OCI-M1 (cell line): ENCODE results near the gene CD109.
A peak's percentile ranks its signal among the peaks of the same experiment; 100 is the strongest.
"Not testable (repeated sequence)": the region's sequence is repeated elsewhere in the genome, so short reads cannot be mapped to it uniquely, and the experiment has no call there.

ENCODE experiments used
- DNase-seq: peaks from one replicate; lab custom pipeline; 2025; lab: John Stamatoyannopoulos, UW

The CD109 gene

DNA sequence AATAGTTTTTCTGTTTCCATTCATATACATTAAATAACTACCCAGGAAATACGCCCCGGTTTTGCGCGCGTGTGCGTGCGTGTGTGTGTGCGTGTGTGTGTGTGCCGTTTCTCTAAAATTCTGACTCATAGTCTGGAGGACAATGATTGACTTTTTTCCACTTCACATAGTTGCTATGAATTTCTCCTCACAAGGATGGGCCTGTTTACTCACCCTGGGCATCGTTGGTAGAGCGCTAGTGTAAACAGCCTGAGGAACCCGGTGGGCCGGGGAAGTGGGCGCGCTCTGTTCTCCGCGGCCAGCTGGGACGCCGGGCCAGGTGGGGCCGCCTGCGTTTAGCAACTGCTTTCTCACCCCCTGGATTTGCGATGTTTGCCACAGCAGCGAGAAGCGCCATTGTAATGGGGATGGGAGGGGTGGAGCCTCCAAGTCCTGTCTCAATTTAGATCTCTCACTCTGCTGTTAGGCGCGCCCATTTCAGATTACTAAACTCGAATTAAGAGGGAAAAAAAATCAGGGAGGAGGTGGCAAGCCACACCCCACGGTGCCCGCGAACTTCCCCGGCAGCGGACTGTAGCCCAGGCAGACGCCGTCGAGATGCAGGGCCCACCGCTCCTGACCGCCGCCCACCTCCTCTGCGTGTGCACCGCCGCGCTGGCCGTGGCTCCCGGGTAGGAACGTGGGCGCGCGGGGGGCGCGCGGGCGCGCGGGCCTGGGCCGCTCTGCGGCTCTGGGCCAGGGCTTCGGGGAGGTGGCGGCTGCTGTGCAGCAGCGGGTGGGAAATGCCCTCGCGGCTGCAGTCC is at the start of gene CD109:
Gene CD109 (plus strand): TSS at position 585 of the 803 bp plus-strand sequence. CDS start 13 bp downstream, at position 598.
- DNase-seq: peak; percentile 18

DNA sequence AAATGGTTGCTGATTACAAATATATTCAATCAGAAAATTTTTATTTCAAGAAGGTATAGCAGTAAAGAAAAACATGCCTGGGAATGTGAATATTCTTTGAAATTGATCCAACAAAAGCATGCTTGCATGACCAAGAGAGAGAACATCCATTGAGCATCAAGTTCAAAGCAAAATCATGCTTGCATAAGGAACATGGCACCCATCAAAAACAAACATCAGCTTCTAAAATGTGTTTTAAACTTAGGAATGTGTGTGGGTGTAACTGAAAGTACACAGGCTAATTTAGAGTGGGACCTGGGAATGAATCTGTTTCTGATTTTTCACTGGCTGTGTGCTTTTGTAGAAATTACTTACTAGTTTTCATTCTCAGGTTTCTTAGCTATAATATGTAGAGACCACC is 47.8 kb upstream of the CD109 start:
- no peak for DNase-seq

DNA sequence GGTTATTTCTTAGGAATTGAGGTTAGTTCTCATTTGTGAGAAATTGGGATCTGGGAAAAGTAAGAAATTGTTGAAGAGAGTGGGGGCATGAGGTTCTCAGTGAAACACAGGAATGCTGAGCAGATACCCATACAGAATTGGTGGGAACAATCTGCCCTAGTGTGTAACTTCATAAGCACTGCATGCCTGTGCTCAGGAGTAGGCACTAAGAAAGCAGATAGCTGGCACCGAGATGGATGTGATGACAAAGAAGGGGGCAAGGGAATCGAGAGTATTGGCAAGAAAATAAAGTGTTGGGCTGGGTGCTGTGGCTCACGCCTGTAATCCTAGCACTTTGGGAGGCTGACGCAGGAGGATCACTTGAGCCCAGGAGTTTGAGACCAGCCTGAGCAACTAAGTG is 46.2 kb upstream of the CD109 start:
- DNase-seq: no peak

DNA sequence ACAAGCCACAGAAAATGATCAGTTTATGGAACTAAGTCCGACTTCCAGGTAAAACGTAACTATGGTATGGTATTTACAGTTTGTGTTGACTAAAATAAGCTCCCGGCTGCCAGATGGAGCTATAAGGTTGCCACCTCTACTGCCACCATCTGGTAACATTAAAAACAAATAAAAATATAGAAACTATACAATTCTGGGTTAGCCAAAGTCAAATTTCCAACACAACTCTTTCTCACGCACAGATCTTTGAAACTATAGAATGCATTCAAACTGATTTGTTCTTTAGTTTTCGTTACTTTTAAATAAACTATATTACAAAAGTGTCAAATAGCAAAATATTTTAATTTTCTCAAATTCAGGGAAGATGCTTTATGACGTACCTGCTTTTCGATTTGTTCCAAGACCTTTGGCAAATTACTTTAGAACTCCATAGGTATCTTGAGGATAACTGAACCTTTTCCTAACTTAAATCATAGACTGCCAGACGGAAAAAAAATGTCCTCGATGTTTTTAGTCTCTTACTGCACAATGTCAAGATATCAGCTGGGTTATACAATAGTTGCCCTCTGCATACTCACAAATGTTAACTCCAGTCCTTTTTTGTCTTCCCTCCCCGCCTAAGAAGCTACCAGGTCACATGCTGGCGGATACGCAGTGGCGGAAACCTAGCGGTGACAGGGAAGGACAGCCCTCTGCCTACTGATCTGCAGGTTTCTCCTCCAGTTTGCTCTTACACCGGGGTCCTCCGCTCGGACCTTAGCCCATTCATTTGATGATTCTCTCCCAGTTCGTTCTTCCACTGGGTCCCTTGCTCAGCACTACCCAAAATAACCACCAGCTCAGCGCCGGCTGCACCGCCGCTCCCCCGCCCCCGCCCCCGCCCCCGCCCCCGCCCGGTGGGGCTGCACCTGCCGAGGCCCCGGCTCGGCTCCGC is 43.1 kb upstream of the CD109 start:
- peak; percentile 91 for DNase-seq

DNA sequence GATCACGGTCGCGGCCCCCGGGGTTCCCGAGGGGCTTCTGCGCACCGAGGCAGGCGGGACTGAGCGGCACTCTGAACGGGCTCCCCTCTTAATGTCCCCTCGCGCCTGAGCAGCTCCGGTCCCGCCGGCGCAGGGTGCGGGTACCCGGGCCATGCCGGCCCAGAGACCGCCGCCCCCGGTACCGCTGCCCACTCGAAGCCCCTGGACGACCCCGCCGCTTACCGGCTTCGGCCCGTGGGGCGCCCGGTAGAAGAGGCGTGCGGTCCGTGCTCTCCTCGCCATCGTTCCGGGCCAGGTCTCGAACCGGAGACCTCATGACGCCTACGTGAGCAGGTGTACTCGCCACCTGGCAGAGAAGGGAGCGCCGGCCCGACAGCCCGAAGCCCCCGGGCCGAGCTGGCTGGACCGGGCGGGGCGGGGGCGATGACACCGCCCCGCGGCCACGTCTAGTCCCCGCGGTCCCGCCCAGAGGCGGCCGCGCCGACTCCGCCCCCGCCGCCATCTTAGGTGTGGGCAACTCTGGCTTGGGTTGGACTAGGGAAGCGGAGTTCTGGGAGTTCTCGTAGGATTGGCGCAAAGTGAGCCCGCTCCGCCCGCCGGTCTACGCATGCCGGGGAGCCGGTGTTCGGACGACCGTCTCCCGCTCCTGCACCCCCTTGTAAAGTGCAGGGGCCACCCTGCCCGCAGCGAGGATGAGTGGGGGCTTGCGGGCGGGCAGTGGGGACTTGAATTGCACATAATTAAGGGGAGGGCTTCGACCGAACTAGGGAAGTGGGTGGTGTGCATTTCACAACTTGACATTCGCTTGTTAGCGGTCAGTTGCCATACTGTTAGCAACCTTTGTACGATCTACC is 42.2 kb upstream of the CD109 start, which contains the start of gene SLC17A5:
Gene SLC17A5 (minus strand): TSS at position 422 of the 854 bp plus-strand sequence. CDS start 106 bp downstream, at position 316.
- peak; percentile 97 for DNase-seq

DNA sequence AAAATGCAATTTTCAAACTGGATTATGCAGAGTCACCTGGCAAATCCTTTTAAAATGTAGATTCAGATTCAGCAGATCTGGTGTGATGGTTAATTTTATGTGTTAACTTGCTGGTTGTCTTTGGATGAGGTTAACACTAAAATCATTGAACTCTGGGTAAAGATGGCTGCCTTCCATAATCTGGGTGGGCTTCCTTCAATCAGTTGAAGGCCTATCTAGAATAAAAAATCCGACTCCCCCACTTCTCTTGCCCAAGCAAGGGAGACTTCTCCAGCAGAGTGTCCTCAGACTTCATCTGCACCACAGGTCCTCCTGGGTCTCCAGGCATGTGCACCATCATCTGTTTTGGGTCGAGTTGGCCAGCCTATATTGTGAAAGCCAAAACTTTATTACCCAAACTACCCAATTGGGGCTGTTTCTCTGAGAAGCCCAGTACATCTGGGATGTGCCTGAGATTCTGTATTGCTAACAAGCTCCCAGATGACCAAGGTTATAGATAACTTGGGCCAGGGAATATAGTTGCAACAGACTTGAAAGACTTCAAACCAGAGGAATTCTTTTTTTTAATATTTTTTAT is 40.6 kb upstream of the CD109 start:
- peak; percentile 57 for DNase-seq

DNA sequence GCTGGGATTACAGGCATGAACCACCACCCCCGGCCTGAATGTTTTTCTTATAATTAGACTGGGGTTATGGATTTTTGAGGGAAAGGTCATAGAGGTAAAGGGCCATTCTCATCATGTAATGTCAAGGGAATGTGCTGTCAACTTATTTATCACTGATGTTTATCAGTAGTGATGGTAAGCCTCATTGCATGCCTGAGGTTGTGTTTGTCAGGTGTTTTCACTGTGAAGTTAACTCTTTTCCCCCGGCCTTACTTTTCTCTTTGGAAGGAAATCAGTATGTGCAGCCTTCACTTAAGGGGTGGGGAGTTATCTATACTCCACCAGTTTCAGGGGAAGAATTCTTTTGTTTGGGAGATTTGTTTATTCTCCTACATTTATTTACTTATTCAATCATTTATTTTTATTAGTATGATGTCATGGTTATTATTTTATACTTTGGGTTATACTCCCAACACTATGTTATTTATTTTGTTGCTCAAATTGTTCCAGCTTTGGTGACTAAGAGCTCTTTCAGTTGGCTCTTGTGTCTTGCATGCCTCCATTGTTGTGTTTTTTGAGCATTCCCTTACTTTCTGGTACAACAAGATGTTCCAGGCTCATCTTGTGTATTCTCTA is 39.4 kb upstream of the CD109 start:
- DNase-seq: no peak

DNA sequence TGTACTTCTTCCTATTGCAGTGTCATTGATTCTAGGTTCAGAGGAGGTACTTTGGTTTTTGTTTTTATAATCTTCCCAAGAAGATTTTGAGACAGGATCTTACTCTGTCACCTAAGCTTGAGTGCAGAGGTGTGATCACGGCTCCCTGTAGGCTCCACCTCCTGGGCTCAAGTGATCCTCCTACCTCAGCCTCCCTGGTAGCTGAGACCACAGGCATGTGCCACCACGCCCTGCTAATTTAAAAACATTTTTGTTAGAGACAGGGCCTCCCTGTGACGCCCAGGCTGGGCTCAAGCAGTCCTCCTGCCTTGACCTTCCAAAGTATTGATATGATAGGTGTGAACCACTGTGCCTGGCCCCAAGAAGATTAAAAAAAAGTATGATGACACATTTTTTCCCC is 38.8 kb upstream of the CD109 start:
- DNase-seq: no peak

DNA sequence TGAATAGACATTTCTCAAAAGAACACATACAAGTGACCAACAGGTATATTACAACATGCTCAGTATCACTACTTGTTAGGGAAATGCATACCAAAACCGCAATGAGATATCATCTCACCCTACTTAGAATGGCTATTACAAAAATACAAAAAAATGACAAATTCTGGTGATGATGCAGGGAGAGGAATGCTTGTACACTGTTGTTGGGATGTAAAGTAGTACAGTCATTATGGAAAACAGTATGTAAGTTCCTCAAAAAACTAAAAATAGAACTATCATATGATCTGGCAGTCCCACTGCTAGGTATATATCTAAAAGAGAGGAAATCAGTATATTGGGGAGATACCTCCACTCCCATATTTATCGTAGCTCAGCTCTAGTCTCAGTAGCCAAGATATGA is 31.3 kb upstream of the CD109 start:
- DNase-seq: peak; percentile 55

DNA sequence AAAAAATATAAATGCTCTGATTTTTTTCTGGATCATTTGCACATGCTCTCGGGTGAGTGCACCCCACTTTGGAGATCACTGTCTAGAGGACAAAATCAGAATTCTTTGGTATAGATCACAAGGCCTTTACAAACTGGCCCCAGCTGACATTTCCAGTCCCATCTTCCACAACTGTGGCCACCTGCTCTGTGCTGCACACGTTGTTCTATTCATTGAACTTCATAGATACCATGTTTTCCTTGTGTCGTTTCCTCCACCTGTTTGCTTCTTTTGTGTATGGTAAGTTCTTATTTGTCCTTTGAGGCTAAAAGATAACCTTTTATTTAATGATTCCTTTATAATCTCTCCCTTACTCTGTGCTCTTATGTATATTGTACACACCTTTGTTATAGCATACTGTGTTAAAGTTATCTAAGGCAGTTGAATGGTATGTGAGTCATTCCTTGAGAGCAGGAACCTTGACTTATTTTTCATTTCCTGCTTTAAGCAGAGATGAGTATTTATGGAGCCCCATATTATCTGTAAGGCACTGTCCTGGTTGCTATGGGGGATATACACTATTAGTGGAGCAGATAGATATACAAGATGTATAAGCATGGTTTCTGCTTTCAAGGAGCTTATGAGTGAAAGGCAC is 30.2 kb upstream of the CD109 start:
- DNase-seq: no peak

DNA sequence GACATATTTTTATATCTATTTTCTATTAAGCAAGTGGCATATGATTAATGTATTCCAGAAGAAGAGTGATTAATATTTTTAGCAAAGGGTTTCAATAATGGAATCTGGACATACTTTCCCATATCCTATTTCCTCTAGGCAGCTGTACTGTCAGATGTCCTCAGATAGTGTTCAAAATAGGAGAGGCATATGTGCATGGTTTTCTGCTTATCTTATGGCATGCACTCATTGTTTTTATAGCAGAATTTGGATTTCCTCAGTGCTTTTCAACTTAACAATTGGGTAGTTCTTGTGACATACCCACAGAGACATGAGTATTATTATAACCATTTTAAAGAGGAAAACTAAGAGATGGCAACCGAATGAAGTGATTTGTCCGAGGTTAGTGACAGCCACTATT is 29.6 kb upstream of the CD109 start:
- DNase-seq: peak; percentile 39

DNA sequence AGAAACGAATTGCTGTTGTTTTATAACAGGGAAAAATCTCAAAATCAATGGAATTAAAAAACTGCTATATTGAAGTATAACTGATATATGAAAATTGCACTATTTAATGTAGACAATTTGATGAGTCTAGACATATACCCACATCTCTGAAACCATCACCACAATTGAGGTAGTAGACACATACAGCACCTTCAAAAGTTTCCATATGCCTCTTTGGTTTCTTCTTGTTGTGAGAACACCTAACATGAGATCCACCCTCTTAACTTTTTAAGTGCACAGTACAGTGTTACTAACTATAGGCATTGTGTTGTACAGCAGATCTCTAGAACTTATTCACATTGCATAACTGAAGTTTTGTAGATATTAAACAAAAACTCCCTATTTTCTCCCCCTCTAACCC is 28.2 kb upstream of the CD109 start:
- no peak for DNase-seq

DNA sequence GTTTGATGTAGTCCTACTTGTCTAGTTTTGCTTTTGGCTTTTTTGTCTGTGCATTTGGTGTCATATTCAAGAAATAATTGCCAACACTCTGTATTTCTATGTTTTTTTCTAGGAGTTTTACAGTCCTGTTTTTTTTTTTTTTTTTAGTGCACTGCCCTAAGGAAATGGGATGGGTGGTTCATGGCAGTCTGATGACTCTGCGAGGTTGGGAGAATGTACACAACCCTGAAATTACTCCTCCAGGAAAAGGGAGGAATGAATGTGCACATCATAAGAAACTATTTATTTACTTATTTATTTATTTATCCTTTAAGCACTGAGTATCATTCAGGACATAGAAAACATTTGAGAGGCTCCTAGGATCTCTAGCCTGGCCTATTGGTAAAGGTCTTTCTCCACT is 27.0 kb upstream of the CD109 start:
- DNase-seq: no peak

DNA sequence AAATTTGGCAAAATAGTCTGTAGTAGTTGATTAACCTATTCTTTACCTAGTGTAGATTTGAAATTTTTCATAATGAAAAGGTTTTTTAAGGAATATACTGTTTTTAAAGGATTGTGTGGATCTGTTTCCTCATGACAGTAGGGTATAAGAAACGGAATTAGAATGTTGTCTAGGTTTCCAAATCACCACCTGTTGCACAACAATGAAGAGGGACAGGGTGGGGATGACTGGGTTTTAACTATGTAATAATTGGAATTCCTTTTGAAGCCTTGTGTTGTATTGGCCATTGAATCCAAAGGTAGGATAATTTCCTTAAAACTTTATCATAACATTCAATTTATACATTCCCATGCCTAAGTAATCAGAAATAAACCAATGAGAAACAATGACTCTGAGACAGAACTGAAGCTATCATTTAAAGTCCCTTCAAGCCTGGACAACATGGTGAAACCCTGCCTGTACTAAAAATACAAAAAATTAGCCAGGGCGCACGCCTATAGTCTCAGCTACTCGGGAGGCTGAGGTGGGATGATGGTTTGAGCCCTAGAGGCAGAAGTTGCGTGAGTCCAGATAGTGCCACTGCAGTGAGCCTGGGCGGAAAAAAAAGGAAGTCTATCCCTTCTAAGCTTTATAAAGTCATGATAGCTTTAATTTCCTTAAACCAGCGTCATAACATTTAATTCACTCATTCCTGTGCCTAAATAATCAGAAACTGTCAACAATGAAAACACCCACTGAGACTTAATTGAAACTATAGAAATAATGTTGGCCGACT is 23.9 kb upstream of the CD109 start:
- DNase-seq: peak; percentile 70

DNA sequence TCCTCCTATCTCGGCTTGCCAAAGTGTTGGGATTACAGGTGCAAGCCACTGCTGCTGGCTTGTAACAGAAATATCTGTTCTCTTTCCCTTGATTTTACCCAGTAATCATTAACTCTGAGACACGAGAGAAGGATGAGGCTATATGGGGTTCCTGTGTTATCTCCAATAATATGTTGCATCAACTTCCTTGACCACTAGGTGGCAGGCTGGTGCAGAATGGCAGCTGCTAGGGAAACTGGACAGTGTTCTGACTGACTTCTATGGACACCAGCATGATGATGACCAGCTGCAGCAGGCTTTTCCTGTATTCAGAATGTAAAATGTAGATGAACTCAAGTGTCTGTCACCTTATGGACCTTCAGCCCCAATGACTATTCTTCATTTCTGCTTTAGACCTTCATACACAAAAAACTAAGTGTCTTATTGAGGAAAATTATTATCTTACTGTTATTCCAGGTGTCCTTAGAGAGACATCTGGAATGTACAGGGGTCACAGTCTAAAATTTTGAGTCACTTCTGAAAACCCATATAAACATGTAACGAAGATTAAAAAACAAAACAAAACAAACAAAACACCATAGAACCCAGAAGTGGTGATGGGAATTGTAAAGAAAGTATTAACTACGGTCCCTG is 20.4 kb upstream of the CD109 start:
- DNase-seq: peak; percentile 94

DNA sequence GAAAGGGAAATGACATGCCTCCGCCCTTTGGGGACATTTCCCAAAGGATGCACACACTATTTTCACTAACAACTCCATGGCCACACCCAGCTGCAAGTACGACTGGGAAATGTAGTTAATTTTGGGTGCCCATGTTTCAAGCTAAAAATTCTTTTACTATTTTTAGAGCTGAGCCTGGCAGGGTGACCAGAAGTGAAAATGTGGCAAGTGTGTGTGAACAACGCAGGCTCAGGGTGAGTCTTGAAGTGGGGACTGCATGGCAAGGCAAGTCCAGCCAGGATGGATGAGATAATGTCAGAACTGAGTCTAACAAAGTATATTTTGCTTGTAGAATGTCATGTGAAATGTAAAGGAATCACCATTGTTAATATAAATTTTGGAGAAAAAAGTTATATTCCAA is 17.0 kb upstream of the CD109 start:
- DNase-seq: no peak

DNA sequence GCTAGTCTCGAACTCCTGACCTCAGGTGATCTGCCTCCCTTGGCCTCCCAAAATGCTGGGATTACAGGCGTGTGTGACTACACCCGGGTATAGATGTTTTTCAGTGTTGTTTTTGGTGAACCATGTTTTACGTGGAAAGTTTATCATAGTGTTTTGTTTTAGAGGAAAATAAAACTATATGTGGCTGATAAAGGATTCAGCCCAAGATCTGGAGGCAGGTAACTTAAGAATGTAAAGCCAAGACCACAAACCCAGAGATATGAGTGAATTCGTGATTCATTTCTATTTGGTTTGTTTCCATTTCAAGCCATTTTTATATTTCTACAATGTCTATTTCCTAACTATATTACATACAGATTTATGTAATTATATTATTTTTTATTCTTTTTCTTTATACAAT is 16.2 kb upstream of the CD109 start:
- DNase-seq: not testable (repeated sequence)

DNA sequence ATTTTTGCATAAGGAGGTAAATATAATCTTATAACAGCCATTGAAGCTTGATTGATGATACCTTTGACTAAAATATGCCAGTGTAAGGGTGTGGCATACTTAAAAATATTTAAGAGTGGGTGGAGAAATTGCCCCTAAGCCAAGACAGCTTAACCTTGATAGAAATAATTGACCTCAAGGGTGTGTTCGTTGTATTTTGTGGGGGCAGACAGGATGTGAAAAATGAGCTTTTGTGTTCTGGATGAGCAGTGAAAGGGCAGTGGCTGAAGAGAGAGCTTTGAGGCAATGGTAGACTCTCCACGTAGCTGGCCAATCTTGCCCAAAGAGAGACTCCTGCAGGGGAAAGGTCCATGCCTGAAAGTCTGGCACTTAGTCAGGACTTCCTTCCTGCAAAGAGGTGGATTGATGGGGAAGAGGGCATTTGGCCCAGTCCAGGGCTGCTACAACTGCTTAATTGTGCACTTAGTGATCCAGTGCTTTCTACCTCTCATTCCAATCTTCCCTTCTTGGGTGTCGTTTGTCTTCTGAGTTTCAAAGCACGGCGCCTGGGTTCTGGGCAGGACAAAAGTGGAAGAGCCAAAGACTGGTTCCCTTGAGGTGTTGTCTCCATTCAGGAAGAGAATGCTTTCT is 15.6 kb upstream of the CD109 start:
- DNase-seq: no peak

DNA sequence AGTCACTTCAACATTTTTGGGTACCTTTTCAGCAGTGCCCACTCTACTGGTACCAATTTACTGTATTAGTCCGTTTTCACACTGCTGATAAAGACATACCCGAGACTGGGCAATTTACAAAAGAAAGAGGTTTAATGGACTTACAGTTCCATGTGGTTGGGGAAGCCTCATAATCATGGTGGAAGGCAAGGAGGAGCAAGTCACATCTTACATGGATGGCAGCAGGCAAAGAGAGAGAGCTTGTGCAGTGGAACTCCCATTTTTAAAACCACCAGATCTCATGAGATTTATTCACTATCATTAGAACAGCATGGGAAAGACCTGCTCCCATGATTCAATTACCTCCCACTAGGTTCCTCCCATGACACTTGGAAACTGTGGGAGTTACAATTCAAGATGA is 12.4 kb upstream of the CD109 start:
- not testable (repeated sequence) for DNase-seq
